ENCODE results near the gene LBH. TPM values are rescaled to one million over a fixed set of nuclear protein-coding genes. Genes with fewer than 3 reads are reported as not detected.

Gene LBH
- polyA plus RNA-seq, 1 of the 3 experiments (the other 2 are of a cell fraction), result 22.8 TPM

GRCh38 chr2:30191107-30191506 is 40.2 kb upstream of the LBH start:
- WGBS (ENCODE audit: low lambda C conversion rate), result 87% methylated on average over 10 of the region's 10 CpGs
- TF ChIP-seq POLR2AphosphoS5 (IDR thresholded peaks at IDR 0.05; ENCODE audit: low read depth, low read length) (no peak), FOSL2 (IDR thresholded peaks at IDR 0.05; ENCODE audit: borderline replicate concordance, low read depth) (no peak), PBX3 (IDR thresholded peaks at IDR 0.05) (no peak), NFIC (IDR thresholded peaks at IDR 0.05; ENCODE audit: borderline replicate concordance) (no peak), SMC3 (IDR thresholded peaks at IDR 0.05; ENCODE audit: low read depth, low read length) (no peak), JUND (IDR thresholded peaks at IDR 0.05) (no peak), GABPA (IDR thresholded peaks at IDR 0.05; ENCODE audit: low read depth) (no peak), MXI1 (IDR thresholded peaks at IDR 0.05; ENCODE audit: low read depth, low read length) (no peak), RCOR1 (IDR thresholded peaks at IDR 0.05; ENCODE audit: low read length) (no peak)
- CTCF ChIA-PET, result interaction anchor here (4.0 to 4.1 kb wide), 2 partner anchors 26 to 521 kb away, joined by 15 to 21 read pairs; no protein-coding TSS in a partner anchor

GRCh38 chr2:30191819-30192271 is 39.5 kb upstream of the LBH start:
- ChIA-PET POLR2A (no interaction called here), CTCF (interaction anchor here (0.9 to 4.1 kb wide), 6 partner anchors 17 to 521 kb away, joined by 3 to 21 read pairs (median 9); no protein-coding TSS in a partner anchor)
- Histone ChIP-seq H3K27me3 (ENCODE audit: insufficient read depth) (peaks cover 3% of the 10 kb centered on the region; the same call in 1 of the 2 replicates), H3K9ac (no peak overlapping the region), H3K9me3 (no peaks in the 10 kb centered on the region), H3K79me2 (ENCODE audit: insufficient read depth) (no peaks in the 10 kb centered on the region), H3K4me2 (no peak overlapping the region), H3F3A (replicated peaks; ENCODE audit: insufficient read depth) (no peaks in the 10 kb centered on the region), H4K20me1 (ENCODE audit: insufficient read depth) (no peaks in the 10 kb centered on the region), H3K4me1 (ENCODE audit: control insufficient read depth in 1 of 2, insufficient read depth in 2 of 2, low read depth in 1 of 2, low read length in 1 of 2) (peaks cover 0 to 4% of the 10 kb centered on the region in 2 experiments; a peak in 1 of 4 replicates), H3K4me3 (ENCODE audit: low read depth in 2 of 2, low read length in 1 of 2) (no peak overlapping the region), H3K36me3 (replicated peaks in 1 of 2; ENCODE audit: control insufficient read depth in 1 of 2, insufficient read depth in 2 of 2, low read length in 1 of 2) (no peaks in the 10 kb centered on the region), H3K9me2 (no peaks in the 10 kb centered on the region), H2AFZ (ENCODE audit: low read depth) (no peak overlapping the region), H3K27ac (ENCODE audit: low read depth in 2 of 2, low read length in 1 of 2) (no peak overlapping the region)
- WGBS (ENCODE audit: low lambda C conversion rate), result 59% methylated on average over 7 of the region's 7 CpGs
- no peak for DNase-seq
- TF ChIP-seq JUND (IDR thresholded peaks at IDR 0.05), result no peak
- TF ChIP-seq USF1 (IDR thresholded peaks at IDR 0.05; ENCODE audit: borderline replicate concordance, low read depth), result no peak
- no peak for TF ChIP-seq RFX5 (IDR thresholded peaks at IDR 0.05; ENCODE audit: low read length)
- TF ChIP-seq TAF1 (IDR thresholded peaks at IDR 0.05; ENCODE audit: borderline replicate concordance, low read depth, low read length), result no peak
- TF ChIP-seq EZH2phosphoT487 (IDR thresholded peaks at IDR 0.05; ENCODE audit: borderline replicate concordance, low read depth), result no peak
- TF ChIP-seq RCOR1 (IDR thresholded peaks at IDR 0.05; ENCODE audit: low read length), result no peak
- no peak for TF ChIP-seq REST (IDR thresholded peaks at IDR 0.05; ENCODE audit: low read depth, low read length)
- TF ChIP-seq SIN3A (IDR thresholded peaks at IDR 0.05; ENCODE audit: borderline replicate concordance, low read depth, low read length), result no peak

More at GRCh38 chr2:30191107-30191506, 40.2 kb upstream of the LBH start:
- no peaks in the 10 kb centered on the region for H3K79me2 ChIP-seq (ENCODE audit: insufficient read depth)
- H3K4me1 ChIP-seq (ENCODE audit: control insufficient read depth in 1 of 2, insufficient read depth in 2 of 2, low read depth in 1 of 2, low read length in 1 of 2), result peaks cover 0 to 4% of the 10 kb centered on the region in 2 experiments; a peak in 1 of 4 replicates
- no peak overlapping the region for H2AFZ ChIP-seq (ENCODE audit: low read depth)
- no peak overlapping the region for H3K9ac ChIP-seq
- H3K4me3 ChIP-seq (ENCODE audit: low read depth in 2 of 2, low read length in 1 of 2), result no peak overlapping the region
- peaks cover 3% of the 10 kb centered on the region; the same call in 1 of the 2 replicates for H3K27me3 ChIP-seq (ENCODE audit: insufficient read depth)
- no peaks in the 10 kb centered on the region for H3K9me2 ChIP-seq
- H3K27ac ChIP-seq (ENCODE audit: low read depth in 2 of 2, low read length in 1 of 2), result no peak overlapping the region
- H3K9me3 ChIP-seq, result no peaks in the 10 kb centered on the region
- no peaks in the 10 kb centered on the region for H3K36me3 ChIP-seq (replicated peaks in 1 of 2; ENCODE audit: control insufficient read depth in 1 of 2, insufficient read depth in 2 of 2, low read length in 1 of 2)
- no peaks in the 10 kb centered on the region for H3F3A ChIP-seq (replicated peaks; ENCODE audit: insufficient read depth)
- no peak overlapping the region for H3K4me2 ChIP-seq
- H4K20me1 ChIP-seq (ENCODE audit: insufficient read depth), result no peaks in the 10 kb centered on the region
- POLR2A ChIA-PET, result no interaction called here
- no peak for DNase-seq

Measured in SK-N-SH (cell line).